Thyroid gland (tissue), 4 donors: ENCODE data around the gene EIF1.
A peak's percentile ranks its signal among the peaks of the same experiment; 100 is the strongest.

ENCODE experiments used
- CTCF ChIP-seq, 6 experiments: fragments of 200-600 bp in 3 of 6; fragments of 450-650 bp in 3 of 6; sonication (generic) in 3 of 6; IDR thresholded peaks; one replicate each; pipeline ENCODE4 v1.5.1; 2016 to 2019; ENCODE audit warnings: antibody characterized with exemption in 6 of 6, mild to moderate bottlenecking in 2 of 6, inconsistent platforms in 1 of 6, moderate library complexity in 1 of 6
- POLR2A ChIP-seq, 2 donors: fragments of 450-650 bp; IDR thresholded peaks; one replicate each; pipeline ENCODE4 v1.6.1; 2017; ENCODE audit warnings: antibody characterized with exemption in 2 of 2, mild to moderate bottlenecking in 2 of 2, moderate library complexity in 1 of 2

GRCh38 chr17:41688641-41689496, at the start of gene EIF1:
- TF ChIP-seq CTCF (IDR thresholded peaks at IDR 0.05) (no peak), POLR2A (IDR thresholded peaks at IDR 0.05) (peak; percentile 99)
